HG02763 (cell line): ENCODE measurements around the gene DEAF1.
"Not testable (repeated sequence)": the region's sequence is repeated elsewhere in the genome, so short reads cannot be mapped to it uniquely, and the experiment has no call there.

ENCODE experiments used
- ATAC-seq: cut with Tn5 transposase; IDR thresholded peaks from one replicate; pipeline ENCODE4 v1.9.1; 2021; ENCODE audit warnings: mild to moderate bottlenecking, moderate library complexity; ENCODE audit not compliant: unreplicated experiment

DEAF1 gene

DNA sequence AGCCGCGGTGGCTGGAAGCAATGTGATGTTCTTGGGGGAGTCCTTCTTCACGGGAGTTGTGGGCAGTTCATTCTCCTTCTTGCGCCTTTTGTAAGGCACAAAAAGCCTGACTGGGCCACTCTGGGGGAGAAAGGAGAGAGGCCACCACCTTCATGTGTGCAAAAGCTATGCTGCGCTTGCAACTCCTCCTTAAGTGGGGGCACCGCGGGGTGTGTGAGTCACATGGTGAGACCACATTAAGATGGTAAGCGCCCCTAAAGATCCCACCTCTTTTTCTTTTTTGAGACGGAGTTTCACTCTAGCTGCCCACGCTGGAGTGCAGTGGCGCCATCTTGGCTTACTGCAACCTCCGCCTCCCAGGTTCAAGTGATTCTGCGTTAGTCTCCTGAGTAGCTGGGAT, 14.1 kb downstream of the DEAF1 start:
- no peak for ATAC-seq

DNA sequence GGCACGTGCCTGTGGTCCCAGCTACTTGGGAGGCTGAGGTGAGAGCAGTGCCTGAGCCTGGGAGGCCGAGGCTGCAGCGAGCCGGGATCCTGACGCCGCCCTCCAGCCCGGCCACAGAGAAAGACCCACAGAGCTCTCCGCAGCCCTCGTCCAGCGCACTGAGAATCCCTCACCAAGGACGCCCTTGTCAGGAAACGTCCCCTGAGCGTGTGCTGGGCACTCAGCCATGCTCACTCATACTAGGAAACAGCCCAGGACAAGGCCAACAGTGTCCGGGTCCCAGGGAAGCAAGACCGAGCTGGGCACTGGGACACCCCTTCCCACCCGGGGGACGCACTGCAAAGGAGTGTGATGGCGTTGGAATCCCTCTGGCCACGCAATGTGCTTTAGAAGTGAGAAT, 14.5 kb downstream of the DEAF1 start:
- no peak for ATAC-seq

DNA sequence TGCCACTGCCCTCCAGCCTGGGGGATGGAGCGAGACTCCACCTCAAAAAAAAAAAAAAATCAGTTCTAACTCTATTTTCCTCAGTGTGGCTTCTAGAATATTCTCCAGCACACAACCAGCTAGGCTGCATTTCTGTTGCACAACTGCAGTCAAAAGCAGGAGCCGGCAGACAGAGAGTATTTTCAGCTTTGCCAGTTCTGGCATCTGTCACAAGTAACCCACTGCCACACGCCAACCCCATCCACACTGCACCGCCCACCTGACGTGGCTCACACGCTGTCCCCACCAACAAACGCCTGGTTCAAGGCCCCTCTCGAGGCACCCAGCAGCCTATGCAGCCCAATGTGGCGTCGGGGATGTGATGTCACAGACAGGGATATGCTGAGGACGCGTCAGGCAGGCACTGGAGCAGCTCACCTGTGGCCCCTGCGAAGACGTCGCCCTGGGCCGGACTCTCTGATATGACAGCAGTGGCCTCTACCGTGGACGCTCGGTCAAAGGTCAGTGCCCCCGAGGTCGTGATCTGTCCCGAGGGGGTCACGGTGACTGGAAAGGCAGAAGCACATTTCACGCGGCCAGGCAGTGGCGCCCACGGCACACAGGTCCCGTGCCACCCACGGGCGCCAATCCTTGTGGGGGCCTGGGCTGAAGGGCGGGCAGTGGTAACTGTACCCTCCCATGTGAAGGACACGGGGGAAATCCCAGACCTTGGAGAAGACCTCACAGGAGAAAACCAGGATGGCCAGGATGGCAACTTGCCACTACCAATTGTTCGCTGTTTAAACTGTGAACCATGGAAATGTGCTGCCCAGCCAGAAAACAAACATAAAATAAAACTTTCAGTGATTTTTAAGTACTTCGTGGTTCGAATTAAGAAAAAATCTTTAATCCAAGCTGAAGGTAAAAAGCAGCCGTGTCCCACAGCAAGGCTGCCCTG, 15.5 kb downstream of the DEAF1 start:
- no peak for ATAC-seq

DNA sequence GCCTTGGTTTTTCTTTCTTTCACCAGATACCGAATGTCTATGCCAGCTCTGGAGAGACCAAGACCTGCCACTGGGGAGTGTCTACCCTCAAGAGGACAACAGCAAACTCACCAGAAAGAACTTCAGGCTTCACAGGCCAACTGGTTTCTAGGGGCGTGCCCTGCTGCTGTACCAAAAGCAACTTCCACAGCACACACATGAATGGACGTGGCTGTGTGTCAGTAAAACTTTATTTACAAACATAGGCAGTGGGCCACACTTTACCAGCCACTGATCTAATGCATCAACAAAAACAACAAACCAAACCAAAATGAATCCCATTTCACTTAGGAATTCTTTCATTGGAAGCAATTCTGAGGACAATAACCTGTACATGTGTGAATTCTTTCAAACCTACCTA, 16.7 kb downstream of the DEAF1 start:
- ATAC-seq: no peak

GRCh38 chr11:674406-674805, 20.6 kb downstream of the DEAF1 start:
- no peak for ATAC-seq

DNA sequence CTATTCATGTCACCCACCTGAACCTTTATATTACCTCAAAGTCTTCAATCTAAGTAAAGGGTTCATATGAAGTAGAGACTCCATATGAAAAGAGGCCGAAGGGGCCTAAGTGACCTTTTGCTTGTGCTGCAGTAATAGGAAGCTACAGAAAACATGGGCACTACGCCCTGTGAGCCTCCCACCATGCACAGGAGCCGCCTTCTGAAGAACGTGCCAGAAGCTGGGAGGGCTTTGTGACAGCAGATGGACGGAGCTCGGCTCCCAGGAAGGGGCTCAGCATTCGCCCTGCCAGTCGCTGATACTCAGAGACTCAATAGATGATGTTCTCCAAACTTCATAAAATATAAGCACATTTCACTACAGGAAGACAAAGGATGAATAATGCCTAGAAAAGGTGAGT, 21.2 kb downstream of the DEAF1 start:
- ATAC-seq: no peak

- no peak for ATAC-seq
These were observed 29.2 kb downstream of the DEAF1 start for GRCh38 chr11:665704-666281.

DNA sequence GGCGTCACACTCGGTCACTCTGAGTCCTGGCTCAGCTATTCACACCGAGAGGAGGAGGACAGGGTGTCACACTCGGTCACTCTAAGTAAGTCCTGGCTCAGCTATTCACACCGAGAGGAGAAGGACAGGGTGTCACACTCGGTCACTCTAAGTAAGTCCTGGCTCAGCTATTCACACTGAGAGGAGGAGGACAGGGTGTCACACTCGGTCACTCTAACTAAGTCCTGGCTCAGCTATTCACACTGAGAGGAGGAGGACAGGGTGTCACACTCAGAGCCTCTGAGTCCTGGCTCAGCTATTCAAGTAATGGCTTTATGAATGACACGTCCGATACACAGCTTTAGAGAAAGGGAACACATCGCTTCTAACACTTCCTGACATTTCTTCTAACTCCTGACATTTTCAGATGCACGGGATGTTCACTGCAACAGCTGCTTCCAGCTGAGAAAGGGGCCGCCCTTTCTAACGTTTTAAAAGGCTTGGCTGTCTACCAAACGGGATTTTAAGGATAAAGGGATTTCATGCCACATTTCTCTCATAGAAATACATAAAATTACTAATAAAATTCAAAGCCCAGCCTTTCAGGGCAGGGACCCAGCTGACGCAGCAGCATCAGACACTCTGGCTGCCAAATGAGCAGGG, 29.8 kb downstream of the DEAF1 start:
- ATAC-seq: no peak

GRCh38 chr11:662689-663274, 32.2 kb downstream of the DEAF1 start:
- no peak for ATAC-seq

DNA sequence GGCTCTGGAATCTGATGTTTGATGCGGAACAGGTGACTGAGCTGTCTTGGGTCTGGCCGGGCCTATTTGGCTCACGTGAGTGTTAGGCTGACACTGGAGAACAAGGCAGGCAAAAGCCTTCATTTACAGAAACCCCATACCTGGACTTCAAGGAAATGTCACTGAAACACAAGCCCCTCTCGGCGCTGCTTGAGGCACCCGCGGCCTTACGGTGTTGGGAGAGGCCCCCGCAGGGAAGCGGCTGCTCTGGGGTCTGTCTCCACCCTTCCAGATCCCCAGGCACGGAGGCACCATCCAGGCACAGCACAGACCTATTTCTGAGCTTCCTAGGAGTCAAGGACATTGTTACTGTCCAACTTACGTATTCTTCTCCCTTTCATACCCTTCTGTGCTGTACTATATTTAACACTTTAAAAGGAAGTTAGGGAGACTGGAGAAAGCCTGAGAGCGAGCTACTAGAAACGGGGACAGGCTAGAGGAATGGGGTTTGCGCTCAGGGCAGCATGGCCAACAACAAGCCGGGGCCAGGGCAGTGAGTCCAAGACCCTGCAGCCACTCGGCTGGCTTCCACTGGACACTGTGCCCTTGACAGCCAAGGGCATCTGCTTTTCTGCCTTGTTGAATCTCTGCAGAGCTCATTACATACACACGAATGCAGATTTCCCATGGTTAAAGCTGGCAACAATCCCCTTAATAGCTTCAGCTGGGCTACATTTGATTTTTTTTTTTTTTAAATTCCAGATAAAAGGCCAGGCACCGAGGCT, 34.2 kb downstream of the DEAF1 start:
- no peak for ATAC-seq

DNA sequence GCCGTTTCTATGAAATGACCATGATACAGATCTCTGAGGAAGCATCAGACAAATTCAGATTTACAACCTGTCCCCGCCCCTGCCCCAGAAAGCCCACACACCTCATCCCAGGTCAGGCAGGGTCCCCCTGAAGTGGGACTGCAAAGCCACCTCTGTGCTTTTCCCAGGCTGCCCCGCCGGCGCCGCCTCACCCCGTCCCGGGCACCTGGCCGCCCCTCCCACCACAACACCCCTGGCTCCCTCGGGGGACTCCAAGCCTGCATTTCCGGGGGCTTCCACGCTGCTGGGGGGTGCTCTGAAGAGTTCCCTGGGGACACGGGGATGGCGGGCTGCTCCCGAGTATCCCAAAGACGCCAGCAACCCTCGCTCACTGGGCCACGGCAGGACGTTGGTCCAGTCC, 34.7 kb downstream of the DEAF1 start:
- ATAC-seq: no peak

DNA sequence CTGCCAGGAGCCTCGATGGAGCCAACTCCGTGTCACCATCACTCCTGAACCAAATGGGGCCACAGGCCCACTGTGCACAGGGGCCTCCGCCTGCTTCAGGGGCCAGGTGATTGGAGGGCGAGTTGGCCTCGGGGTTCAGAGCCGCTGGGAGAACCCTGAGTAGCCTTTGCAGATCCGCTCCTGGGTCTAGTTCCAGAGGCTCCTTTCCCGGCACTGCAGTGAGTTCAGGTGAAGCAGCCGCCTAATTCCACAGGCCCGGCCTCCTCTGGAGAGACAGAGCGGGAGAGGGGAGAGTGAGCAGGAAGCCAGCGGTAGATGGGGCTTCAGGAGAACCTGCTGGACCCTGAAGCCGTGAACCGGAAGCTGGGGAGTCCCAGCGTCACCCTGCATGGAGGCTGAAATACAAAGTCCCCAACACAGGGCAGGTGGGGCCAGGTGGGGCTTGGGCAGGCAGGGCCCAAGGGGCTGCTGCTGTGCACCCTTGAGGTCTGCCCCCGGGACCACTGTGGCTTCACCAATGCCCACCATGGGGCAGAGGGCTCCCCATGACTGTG, 35.4 kb downstream of the DEAF1 start:
- ATAC-seq: no peak

DNA sequence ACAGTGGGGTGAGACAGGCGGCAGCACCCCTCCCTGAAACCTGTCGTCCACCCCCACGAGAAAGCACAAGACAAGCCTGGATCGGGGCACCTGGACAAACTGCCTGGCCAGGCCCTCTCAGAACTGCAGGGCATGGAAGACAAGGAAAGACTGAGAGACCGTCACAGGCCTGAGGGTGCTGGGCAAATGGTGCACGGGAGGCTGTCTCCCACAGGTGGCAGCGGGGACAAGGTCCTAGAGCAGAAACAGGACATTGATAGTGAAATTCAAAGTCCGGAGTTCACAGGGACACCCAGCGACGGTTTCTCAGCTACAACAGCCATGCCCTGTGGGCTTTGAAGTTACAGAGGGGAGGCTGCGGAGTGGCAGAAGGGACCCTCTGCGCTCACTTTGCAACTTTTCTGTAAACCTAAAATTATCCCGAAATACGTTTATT, 37.3 kb downstream of the DEAF1 start:
- no peak for ATAC-seq

DNA sequence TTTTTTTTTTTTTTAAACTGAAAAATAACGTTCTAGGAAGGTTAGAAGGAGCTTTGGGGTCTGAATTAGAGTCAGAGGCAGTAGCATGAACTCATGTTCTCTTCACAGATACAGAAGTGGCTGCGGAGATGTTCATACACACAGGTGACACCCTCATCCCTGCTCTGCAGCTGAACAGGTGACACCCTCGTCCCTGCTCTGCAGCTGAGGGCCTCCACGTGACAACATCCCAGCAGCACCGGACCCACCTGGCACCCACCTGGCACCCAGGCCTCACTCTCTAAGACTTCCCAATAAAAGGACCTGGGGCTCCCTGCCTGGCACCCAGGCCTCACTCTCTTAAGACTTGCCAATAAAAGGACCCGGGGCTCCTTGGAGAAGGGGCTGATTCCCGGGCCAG, 38.2 kb downstream of the DEAF1 start:
- no peak for ATAC-seq

DNA sequence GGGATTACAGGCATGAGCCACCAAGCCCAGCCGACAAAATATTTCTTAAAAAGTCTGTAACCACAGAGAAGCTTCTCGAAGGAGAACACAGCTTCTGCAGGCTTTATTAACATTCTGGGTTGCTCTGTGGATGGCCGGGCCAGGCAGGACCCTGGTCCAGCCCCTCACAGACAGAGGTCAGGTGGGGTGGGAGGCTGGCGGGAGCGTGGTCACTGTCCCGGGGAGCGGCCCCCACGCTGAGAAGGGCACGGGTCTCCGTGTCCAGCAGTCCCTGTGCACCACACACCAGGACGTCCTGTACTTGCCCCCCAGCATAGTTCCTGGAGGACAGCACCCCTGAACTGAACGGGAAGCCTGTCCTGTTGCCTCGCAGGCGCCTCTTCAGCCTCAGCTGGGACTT, 38.6 kb downstream of the DEAF1 start:
- no peak for ATAC-seq

DNA sequence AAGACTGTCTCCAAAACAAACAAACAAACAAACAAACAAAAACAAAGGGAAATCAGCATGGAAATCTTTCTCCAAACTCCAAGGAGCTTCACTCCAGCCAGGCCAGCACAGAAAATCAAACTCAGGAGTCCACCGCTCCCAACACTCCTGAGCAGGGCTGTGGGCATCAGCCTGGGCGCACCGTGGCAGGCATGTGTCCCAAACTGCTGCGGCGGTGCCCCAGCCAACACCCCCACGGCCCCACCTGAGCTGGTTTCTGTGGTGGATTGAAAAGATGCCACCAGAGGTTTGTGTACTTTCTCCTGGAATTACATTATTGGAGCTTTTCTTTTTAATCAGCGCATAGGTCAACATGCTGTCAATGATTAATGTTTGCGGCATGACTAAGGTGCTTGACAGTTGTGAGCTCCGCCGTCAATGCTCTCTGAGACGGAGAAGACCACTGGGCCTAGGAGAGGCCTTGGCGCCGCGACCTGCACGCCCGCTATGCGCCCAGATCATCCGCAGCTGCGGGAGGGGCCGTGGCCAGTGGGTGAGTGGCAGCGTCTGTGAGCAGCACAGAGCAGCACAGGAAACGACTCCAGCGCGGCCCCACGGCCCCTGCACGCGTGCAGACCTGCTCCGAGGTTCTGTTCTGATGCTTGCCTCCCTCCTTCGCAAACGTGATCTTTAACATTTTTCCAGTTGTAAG, 39.8 kb downstream of the DEAF1 start:
- no peak for ATAC-seq

DNA sequence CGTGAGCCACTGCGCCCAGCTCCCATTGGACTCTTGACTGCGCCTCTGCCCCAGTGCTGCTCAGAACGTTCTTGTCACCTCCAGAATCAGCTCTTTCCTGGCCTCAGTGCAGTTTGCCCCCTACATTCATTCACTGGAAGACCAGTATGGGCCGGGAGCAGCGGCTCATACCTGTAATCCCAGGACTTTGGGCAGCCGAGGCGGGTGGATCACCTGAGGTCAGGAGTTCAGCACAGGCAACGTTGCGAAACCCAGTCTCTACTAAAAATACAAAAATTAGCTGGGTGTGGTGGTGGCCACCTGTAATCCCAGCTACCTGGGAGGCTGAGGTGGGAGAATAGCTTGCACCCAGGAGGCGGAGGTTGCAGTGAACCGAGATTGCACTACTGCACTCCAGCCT, 40.6 kb downstream of the DEAF1 start:
- not testable (repeated sequence) for ATAC-seq

GRCh38 chr11:653837-654236, 41.2 kb downstream of the DEAF1 start:
- no peak for ATAC-seq

DNA sequence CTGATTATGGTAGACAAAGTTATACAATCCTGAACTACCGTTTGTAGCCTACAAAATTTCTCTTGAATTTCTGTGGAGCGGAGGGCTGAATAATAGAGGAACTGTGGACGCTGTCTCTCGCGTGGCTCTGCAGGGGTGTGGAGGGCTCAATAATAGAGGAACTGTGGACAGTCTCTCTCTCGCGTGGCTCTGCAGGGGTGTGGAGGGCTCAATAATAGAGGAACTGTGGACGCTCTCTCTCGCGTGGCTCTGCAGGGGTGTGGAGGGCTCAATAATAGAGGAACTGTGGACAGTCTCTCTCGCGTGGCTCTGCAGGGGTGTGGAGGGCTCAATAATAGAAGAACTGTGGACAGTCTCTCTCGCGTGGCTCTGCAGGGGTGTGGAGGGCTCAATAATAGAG, 41.9 kb downstream of the DEAF1 start:
- not testable (repeated sequence) for ATAC-seq

- ATAC-seq: no peak
These were observed 44.5 kb downstream of the DEAF1 start for GRCh38 chr11:650482-650881.
